Prostate gland (tissue), 2 donors: Measurements from ENCODE around the gene MT3. TPM values are rescaled to one million over a fixed set of nuclear protein-coding genes. Genes with fewer than 3 reads are reported as not detected.
A peak's percentile ranks its signal among the peaks of the same experiment; 100 is the strongest.

Experiments
- DNase-seq: peaks from one replicate; pipeline ENCODE4 v3.0.0-alpha.2; 2019; ENCODE audit warnings: low spot score
- H3K27ac ChIP-seq, 2 donors: fragments of 200-600 bp; sonication (generic); 2 replicates each; pipeline ENCODE4 v1.5.1; 2017 to 2019
- H3K27me3 ChIP-seq: fragments of 200-600 bp; sonication (generic); replicated peaks from 2 replicates; pipeline ENCODE4 v1.5.1; 2019; ENCODE audit not compliant: insufficient read depth
- H3K36me3 ChIP-seq, 2 donors: fragments of 200-600 bp; sonication (generic); 1 replicate in 1 of 2; 2 replicates in 1 of 2; pipeline versions ENCODE4 v1.5.1 to v1.8.1; 2017 to 2019
- H3K4me1 ChIP-seq: fragments of 200-600 bp; sonication (generic); replicated peaks from 2 replicates; pipeline ENCODE4 v1.5.1; 2019
- H3K4me3 ChIP-seq, 2 donors: fragments of 200-600 bp; sonication (generic); 2 replicates each; pipeline ENCODE4 v1.5.1; 2017 to 2019
- H3K9me3 ChIP-seq: fragments of 200-600 bp; sonication (generic); 2 replicates; pipeline ENCODE4 v1.5.1; 2017
- CTCF ChIP-seq, 4 experiments: fragments of 200-600 bp in 2 of 4; fragments of 450-650 bp in 2 of 4; sonication (generic) in 2 of 4; IDR thresholded peaks; 1 replicate in 3 of 4; 2 replicates in 1 of 4; pipeline ENCODE4 v1.5.1; 2016 to 2019; ENCODE audit warnings: antibody characterized with exemption in 4 of 4, mild to moderate bottlenecking in 2 of 4, moderate library complexity in 2 of 4
- POLR2A ChIP-seq: fragments of 450-650 bp; IDR thresholded peaks from one replicate; pipeline ENCODE4 v1.6.1; 2016; ENCODE audit warnings: antibody characterized with exemption, mild to moderate bottlenecking
- POLR2AphosphoS5 ChIP-seq: sonication (generic); formaldehyde crosslinking; IDR thresholded peaks from one replicate; pipeline ENCODE4 v1.6.1; 2017; ENCODE audit warnings: antibody characterized with exemption
- WGBS: methylation state at CpG from one replicate; pipeline ENCODE4 v1.1.5; 2018; 5-methylcytosine and 5-hydroxymethylcytosine counted together
- intact Hi-C: fragments of 100-400 bp; cut with DNase I; formaldehyde crosslinking; loops from one replicate; pipeline ENCODE4 v1.14.2; 2022
- total RNA-seq, 2 donors: library from RNA; depleted of rRNA; stranded (reverse); fragments of >200 nt; gene quantifications; one replicate each; pipeline ENCODE4 v1.1.0, GENCODE V29; 2016

MT3 gene
- total RNA-seq, 2 donors from 2014 or later = 1.6 TPM; not detected in 1

DNA sequence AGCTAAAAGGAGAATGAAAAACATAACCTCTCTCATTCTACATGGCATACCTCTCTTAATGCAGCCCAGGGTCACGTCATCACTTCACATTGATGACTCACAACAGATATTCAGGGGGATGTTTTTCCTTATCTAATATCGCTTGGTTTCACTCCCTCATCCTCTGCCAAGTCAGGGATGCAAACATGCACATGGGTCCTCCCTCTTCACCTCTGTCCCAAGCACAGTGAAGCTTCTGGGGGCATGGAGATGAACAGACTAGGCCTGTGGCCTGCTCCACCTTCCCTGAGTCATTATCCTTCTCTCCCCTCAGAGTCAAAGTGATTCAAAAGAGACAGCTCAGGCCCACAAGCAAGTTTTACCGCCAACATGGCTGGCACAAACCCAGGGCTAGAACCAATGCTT is 16.7 kb downstream of the MT3 start:
- H3K27ac ChIP-seq = peak overlapping the region; percentile 86 to 90
- WGBS = 49% methylated on average over 3 of the region's 3 CpGs
- H3K4me3 ChIP-seq = no peak overlapping the region
- H3K36me3 ChIP-seq = no peaks in the 10 kb centered on the region
- H3K27me3 ChIP-seq = no peaks in the 10 kb centered on the region
- intact Hi-C loops = loop anchor here (5.0 kb wide), 1 partner anchor 76 kb away; the partner anchor contains the start of gene MT1X
- peaks cover 22% of the 10 kb centered on the region for H3K4me1 ChIP-seq
- DNase-seq = no peak
- no peaks in the 10 kb centered on the region for H3K9me3 ChIP-seq
- TF ChIP-seq POLR2A (no peak), CTCF (IDR thresholded peaks at IDR 0.05) (no peak), POLR2AphosphoS5 (no peak)

DNA sequence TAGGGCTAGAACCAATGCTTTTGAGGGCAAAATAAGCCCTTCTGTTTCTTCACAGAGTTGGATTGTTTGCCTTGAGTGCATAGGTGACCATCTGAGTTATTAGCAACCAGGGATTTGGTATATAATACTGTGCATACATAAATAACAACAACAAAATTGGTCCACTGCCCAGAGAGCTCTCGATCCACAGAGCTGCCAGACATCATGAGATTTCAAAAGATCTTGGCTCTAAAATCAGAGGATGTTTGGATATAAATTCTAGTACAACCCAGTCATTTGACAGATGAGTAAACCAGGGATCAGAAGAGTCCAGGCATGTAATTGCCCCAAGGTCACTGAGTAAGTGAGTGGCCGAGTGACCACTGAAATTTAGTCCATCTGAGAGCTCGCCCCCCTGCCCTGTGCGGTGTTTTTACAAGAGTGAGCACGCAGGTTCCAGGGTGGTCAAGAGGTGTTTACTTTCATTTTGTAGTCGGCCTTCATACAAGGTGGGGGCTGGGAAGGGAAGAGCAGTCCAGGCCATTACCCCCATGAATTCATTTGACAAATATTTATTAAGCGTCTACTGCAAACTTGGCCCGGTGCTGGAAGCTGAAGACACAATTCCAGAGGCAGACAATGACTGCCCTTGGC is 17.3 kb downstream of the MT3 start:
- DNase-seq = peak; percentile 59
- Histone ChIP-seq H3K4me1 (peaks cover 22% of the 10 kb centered on the region), H3K4me3 (no peak overlapping the region), H3K27ac (peak overlapping the region; percentile 86 to 90), H3K9me3 (no peaks in the 10 kb centered on the region), H3K36me3 (no peaks in the 10 kb centered on the region), H3K27me3 (no peaks in the 10 kb centered on the region)
- peak; percentile 39 for TF ChIP-seq POLR2AphosphoS5
- TF ChIP-seq POLR2A = no peak
- no peak for TF ChIP-seq CTCF (IDR thresholded peaks at IDR 0.05)
- WGBS = 6% methylated on average over 8 of the region's 8 CpGs
- intact Hi-C loops = loop anchor here (5.0 kb wide), 1 partner anchor 76 kb away; the partner anchor contains the start of gene MT1X

DNA sequence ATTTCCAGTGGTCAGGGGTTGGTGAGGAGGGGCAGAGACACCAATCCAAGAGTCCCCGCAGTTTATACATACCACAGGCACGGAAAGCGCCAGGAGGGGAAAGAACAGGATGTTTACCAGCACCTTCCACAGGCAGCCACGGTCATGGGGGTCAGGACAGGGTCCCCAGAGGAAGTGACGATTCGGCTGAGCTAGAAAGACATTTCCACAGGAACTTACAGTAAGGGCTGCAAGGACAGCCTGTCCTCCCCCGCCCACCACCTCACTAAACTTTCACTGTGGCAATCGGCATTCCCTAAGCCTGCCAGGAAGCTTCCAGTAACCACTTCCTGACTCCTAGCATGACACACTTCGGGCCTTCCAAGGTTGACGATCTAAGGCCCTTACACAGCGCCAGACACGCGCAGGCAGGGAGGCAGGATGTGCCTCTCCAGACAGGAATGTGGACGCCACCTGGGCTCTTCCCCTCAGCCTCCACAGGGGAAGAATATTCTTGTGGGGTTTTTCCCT is 17.8 kb downstream of the MT3 start:
- 32% methylated on average over 14 of the region's 14 CpGs for WGBS
- no peaks in the 10 kb centered on the region for H3K27me3 ChIP-seq
- intact Hi-C loops = loop anchor here (5.0 kb wide), 1 partner anchor 75 kb away; the partner anchor contains the start of gene MT1X
- H3K36me3 ChIP-seq = no peaks in the 10 kb centered on the region
- peak; percentile 82 for DNase-seq
- TF ChIP-seq CTCF (IDR thresholded peaks at IDR 0.05) = no peak
- peak; percentile 77 for TF ChIP-seq POLR2AphosphoS5
- no peak overlapping the region for H3K4me3 ChIP-seq
- no peaks in the 10 kb centered on the region for H3K9me3 ChIP-seq
- peaks cover 22% of the 10 kb centered on the region for H3K4me1 ChIP-seq
- H3K27ac ChIP-seq = peak overlapping the region; percentile 86 to 90

DNA sequence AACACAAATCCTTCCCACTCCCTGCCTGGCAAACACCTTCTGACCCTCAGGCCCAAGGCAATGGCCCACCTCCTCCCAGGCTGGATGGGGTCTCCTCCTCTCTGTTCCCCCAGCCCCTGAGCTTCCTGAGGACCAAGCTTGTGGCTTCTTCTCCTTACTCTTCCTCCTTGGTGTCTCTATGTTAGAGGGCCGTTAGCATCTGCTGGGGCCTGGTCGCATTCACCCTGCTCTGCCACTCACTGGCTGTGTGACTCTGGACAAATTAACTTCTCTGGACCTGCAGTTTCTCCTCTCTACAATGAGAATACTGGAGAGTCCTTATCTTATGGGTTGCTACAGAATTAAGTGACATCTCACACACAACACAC is 18.3 kb downstream of the MT3 start:
- H3K36me3 ChIP-seq = no peaks in the 10 kb centered on the region
- H3K4me3 ChIP-seq = no peak overlapping the region

More for the DNA sequence above, 18.3 kb downstream of the MT3 start:
- intact Hi-C loops = loop anchor here (5.0 kb wide), 1 partner anchor 75 kb away; the partner anchor contains the start of gene MT1X
- peaks cover 22% of the 10 kb centered on the region for H3K4me1 ChIP-seq
- no peaks in the 10 kb centered on the region for H3K27me3 ChIP-seq
- WGBS = 67% methylated on average over 2 of the region's 2 CpGs
- no peak for DNase-seq
- TF ChIP-seq POLR2A (no peak), CTCF (IDR thresholded peaks at IDR 0.05) (no peak), POLR2AphosphoS5 (no peak)
- H3K27ac ChIP-seq = peak overlapping the region; percentile 86 to 90
- H3K9me3 ChIP-seq = no peaks in the 10 kb centered on the region
